Gastroesophageal sphincter (tissue), 4 donors: Measurements from ENCODE around the gene MED31. TPM values are rescaled to one million over a fixed set of nuclear protein-coding genes. Genes with fewer than 3 reads are reported as not detected.
"Not testable (repeated sequence)": the region's sequence is repeated elsewhere in the genome, so short reads cannot be mapped to it uniquely, and the experiment has no call there.

Experiments used
- ATAC-seq: fragments of 150-250 bp; one replicate; pipeline ENCODE4 v1.9.1; 2016; ENCODE audit warnings: mild to moderate bottlenecking, moderate library complexity
- H3K27ac ChIP-seq, 4 donors: fragments of 200-600 bp; sonication (generic) in 3 of 4; 1 replicate in 3 of 4; 2 replicates in 1 of 4; pipeline ENCODE4 v1.5.1; 2016 to 2019
- H3K27me3 ChIP-seq: fragments of 200-600 bp; sonication (generic); one replicate; pipeline ENCODE4 v1.5.1; 2019
- H3K36me3 ChIP-seq, 2 donors: fragments of 200-600 bp; sonication (generic); one replicate each; pipeline ENCODE4 v1.5.1; 2019; ENCODE audit warnings: control low read depth in 1 of 2
- H3K4me1 ChIP-seq, 3 donors: fragments of 200-600 bp; sonication (generic); 1 replicate in 2 of 3; 2 replicates in 1 of 3; pipeline ENCODE4 v1.5.1; 2016 to 2019; ENCODE audit warnings: control low read depth in 2 of 3
- H3K4me3 ChIP-seq, 2 donors: fragments of 200-600 bp; sonication (generic); one replicate each; pipeline ENCODE4 v1.5.1; 2019; ENCODE audit warnings: mild to moderate bottlenecking in 1 of 2, moderate library complexity in 1 of 2
- H3K9me3 ChIP-seq, 3 donors: fragments of 200-600 bp; sonication (generic); one replicate each; pipeline ENCODE4 v1.5.1; 2017 to 2019; ENCODE audit warnings: control low read depth in 2 of 3
- EP300 ChIP-seq: sonication (generic); formaldehyde crosslinking; IDR thresholded peaks from one replicate; pipeline ENCODE4 v1.6.1; 2017; ENCODE audit warnings: antibody characterized with exemption, mild to moderate bottlenecking
- POLR2A ChIP-seq, 2 donors: fragments of 450-650 bp; IDR thresholded peaks; one replicate each; pipeline ENCODE4 v1.6.1; 2017; ENCODE audit warnings: antibody characterized with exemption in 2 of 2, mild to moderate bottlenecking in 2 of 2, moderate library complexity in 1 of 2
- POLR2AphosphoS5 ChIP-seq: sonication (generic); formaldehyde crosslinking; IDR thresholded peaks from one replicate; pipeline ENCODE4 v1.6.1; 2017; ENCODE audit warnings: antibody characterized with exemption
- WGBS, 2 donors: methylation state at CpG; one replicate each; pipeline ENCODE4 v1.1.5; 2018; ENCODE audit warnings: low coverage in 1 of 2; 5-methylcytosine and 5-hydroxymethylcytosine counted together
- small RNA-seq, 4 donors: library from RNA; depleted of rRNA; stranded (forward); fragments of <200 nt; gene quantifications; one replicate each; pipeline ENCODE3, GENCODE V24; 2016
- total RNA-seq, 4 donors: library from RNA; depleted of rRNA; stranded (reverse); fragments of >200 nt; gene quantifications; one replicate each; pipeline ENCODE4 v1.1.0, GENCODE V29; 2016
- TF ChIP-seq, protein P1 (sequence below), 4 experiments: fragments of 200-600 bp in 2 of 4; fragments of 450-650 bp in 2 of 4; sonication (generic) in 1 of 4; IDR thresholded peaks; one replicate each; pipeline ENCODE4 v1.5.1; 2017 to 2019; ENCODE audit warnings: antibody characterized with exemption in 4 of 4, mild to moderate bottlenecking in 2 of 4, moderate library complexity in 2 of 4

The MED31 gene
- total RNA-seq, 4 donors from 2014 or later = 1.9 to 12.0 (median 7.8) TPM

DNA sequence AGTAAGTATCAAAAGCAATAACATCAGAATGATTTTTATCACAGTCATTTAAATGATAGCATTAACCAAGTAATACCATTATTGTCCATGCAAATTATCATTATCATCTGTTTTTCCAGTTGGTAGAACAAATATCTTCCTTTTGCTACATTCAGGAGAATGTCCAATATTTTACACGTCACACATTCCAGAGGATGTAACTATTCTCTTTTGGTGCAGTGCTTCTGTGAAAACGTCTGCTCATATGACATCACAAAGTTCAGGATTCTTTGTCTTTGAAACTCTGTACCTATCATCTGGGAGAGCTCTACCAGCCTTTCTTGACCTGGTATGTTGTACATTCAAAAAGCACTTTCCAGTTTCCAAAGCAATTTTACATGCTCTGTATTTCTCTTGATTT, 54.9 kb downstream of the MED31 start:
- TF ChIP-seq, protein P1, sequence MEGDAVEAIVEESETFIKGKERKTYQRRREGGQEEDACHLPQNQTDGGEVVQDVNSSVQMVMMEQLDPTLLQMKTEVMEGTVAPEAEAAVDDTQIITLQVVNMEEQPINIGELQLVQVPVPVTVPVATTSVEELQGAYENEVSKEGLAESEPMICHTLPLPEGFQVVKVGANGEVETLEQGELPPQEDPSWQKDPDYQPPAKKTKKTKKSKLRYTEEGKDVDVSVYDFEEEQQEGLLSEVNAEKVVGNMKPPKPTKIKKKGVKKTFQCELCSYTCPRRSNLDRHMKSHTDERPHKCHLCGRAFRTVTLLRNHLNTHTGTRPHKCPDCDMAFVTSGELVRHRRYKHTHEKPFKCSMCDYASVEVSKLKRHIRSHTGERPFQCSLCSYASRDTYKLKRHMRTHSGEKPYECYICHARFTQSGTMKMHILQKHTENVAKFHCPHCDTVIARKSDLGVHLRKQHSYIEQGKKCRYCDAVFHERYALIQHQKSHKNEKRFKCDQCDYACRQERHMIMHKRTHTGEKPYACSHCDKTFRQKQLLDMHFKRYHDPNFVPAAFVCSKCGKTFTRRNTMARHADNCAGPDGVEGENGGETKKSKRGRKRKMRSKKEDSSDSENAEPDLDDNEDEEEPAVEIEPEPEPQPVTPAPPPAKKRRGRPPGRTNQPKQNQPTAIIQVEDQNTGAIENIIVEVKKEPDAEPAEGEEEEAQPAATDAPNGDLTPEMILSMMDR (IDR thresholded peaks at IDR 0.05) = no peak
- TF ChIP-seq POLR2A (IDR thresholded peaks at IDR 0.05) (no peak), EP300 (no peak), POLR2AphosphoS5 (no peak)
- Histone ChIP-seq H3K9me3 (no peaks in the 10 kb centered on the region), H3K27me3 (no peaks in the 10 kb centered on the region), H3K27ac (no peak overlapping the region), H3K4me1 (peaks cover 0 to 25% (median 21%) of the 10 kb centered on the region in 3 donors), H3K36me3 (peaks cover 7 to 95% of the 10 kb centered on the region in 2 donors), H3K4me3 (no peak overlapping the region)
- 49 to 52% methylated on average over 2 of the region's 2 CpGs for WGBS, 2 donors
- no peak for ATAC-seq

DNA sequence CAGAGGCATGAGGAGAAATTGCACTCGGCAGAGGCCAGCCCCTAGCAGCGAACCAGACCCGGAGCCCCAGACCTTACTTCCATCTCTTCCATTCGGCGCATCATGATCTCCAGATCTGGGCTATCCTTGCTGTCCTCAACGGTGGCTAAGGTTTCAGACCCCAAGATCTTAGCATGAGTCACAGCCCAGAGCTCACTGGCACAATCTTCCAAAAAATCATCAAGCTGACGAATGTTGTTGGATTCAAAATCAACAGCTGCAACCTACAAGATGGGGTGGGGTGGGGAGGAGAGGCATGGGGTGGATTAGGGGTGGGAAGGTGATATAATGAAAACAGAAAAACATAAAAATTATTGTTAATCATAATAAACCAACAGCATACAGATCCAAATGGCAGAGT, 55.3 kb downstream of the MED31 start:
- WGBS, 2 donors = 73% methylated on average over 5 of the region's 7 CpGs; no CpG with 5 or more reads in 1 of the 2 donors
- no peak overlapping the region for H3K27ac ChIP-seq
- ATAC-seq = no peak

DNA sequence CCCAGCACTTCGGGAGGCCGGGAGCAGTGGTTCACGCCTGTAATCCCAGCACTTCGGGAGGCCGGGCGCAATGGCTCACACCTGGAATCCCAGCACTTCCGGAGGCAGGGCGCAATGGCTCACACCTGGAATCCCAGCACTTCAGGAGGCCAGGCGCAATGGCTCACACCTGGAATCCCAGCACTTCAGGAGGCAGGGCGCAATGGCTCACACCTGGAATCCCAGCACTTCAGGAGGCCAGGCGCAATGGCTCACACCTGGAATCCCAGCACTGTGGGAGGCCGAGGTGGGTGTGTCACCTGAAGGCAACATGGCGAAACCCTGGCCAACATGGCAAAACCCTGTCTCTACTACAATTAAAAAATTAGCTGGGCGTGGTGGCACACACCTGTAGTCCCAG, 58.0 kb downstream of the MED31 start:
- H3K4me1 ChIP-seq = peaks cover 0 to 10% (median 5%) of the 10 kb centered on the region in 3 donors
- H3K27ac ChIP-seq, H3K27me3 ChIP-seq, H3K4me3 ChIP-seq, H3K9me3 ChIP-seq, ATAC-seq: not testable (repeated sequence)
- 83 to 100% methylated on average over 1 to 3 of the region's 14 CpGs for WGBS, 2 donors
- H3K36me3 ChIP-seq = peaks cover 12 to 97% of the 10 kb centered on the region in 2 donors

More for the DNA sequence above, 55.3 kb downstream of the MED31 start:
- Histone ChIP-seq H3K9me3 (no peaks in the 10 kb centered on the region), H3K4me1 (peaks cover 0 to 25% (median 21%) of the 10 kb centered on the region in 3 donors), H3K27me3 (no peaks in the 10 kb centered on the region), H3K36me3 (peaks cover 7 to 96% of the 10 kb centered on the region in 2 donors), H3K4me3 (no peak overlapping the region)
- no peak for TF ChIP-seq EP300
- TF ChIP-seq POLR2A (IDR thresholded peaks at IDR 0.05) = no peak
- TF ChIP-seq, protein P1 (IDR thresholded peaks at IDR 0.05) = no peak
- no peak for TF ChIP-seq POLR2AphosphoS5

Small RNA genes within 50 kb of the gene (small RNA-seq; reads per million reads assigned to genes)
- 0 to 0.13 (median 0.06) reads per million in 4 donors for gene MIR4520-1
- 0.54 to 4.9 (median 2.5) reads per million in 4 donors for gene RNA5SP435

Other genes starting within 250 kb of the MED31 start
- gene AIPL1, start 216.5 kb downstream of the MED31 start, total RNA-seq = not detected
- under 1 TPM in 2 of 4 donors, not detected in 2; 0.31 to 0.59 TPM for gene PIMREG, start 207.2 kb downstream of the MED31 start, total RNA-seq
- gene PITPNM3, start 95.0 kb downstream of the MED31 start, total RNA-seq = 10 to 100 TPM; 23.3 to 87.7 (median 47.8) TPM
- 10 to 100 TPM; 33.9 to 58.8 (median 40.2) TPM for gene KIAA0753, start 10.9 kb downstream of the MED31 start, total RNA-seq
- gene TXNDC17, start 10.5 kb downstream of the MED31 start, total RNA-seq = 10 to 100 TPM; 41.2 to 85.8 (median 68.2) TPM
- 1 to 10 TPM in 2 of 4 donors, not detected in 2; 1.4 to 2.1 TPM for gene C17orf100, start 157 bp upstream of the MED31 start, total RNA-seq
- gene SLC13A5, start 61.8 kb upstream of the MED31 start, total RNA-seq = under 1 TPM in 1 of 4 donors, not detected in 3; 0.39 TPM
- gene XAF1, start 104.4 kb upstream of the MED31 start, total RNA-seq = 10 to 100 TPM; 11.0 to 40.9 (median 19.1) TPM
- gene FBXO39, start 124.6 kb upstream of the MED31 start, total RNA-seq = 1 to 10 TPM in 1 of 4 donors, not detected in 3; 2.3 TPM
- under 1 TPM in 1 of 4 donors, not detected in 3; 0.27 TPM for gene TEKT1, start 180.1 kb upstream of the MED31 start, total RNA-seq